HepG2 (cell line): ENCODE data around the gene ZBTB8B. TPM values are rescaled to one million over a fixed set of nuclear protein-coding genes. Genes with fewer than 3 reads are reported as not detected.

ENCODE experiments used
- ATAC-seq: fragments of 200-7000 bp; cut with Tn5 transposase; 3 replicates; pipeline ENCODE4 v1.9.1; 2020; ENCODE audit warnings: mild to moderate bottlenecking, moderate library complexity
- BruUV-seq: library from RNA; stranded (reverse); fragments of 400-500 nt; replicated peaks from 2 replicates; lab custom pipeline; 2021; lab: Mats Ljungman, UMichigan
- CTCF ChIA-PET: fragments of 300-600 bp; formaldehyde crosslinking; extraction: SDS; loops from one replicate; lab custom pipeline; 2021; ENCODE audit warnings: low total read pairs, inconsistent platforms, low intra/inter-chr PET ratio; lab: Yijun Ruan, JAX
- POLR2A ChIA-PET: fragments of 350-600 bp; sonication (Branson Sonifier 250); formaldehyde crosslinking; loops from one replicate; lab custom pipeline; 2020; ENCODE audit warnings: antibody characterized with exemption, inconsistent platforms; lab: Yijun Ruan, JAX
- DNase-seq: peaks from one replicate; pipeline ENCODE4 v3.0.0-alpha.2; 2015; ENCODE audit warnings: low spot score
- FAIRE-seq: peaks from 3 replicates; lab custom pipeline; 2011; peaks lifted over from hg19 to GRCh38; lab: Jason Lieb, UNC
- H2AFZ ChIP-seq: one replicate; pipeline ENCODE4 v1.6.1; 2011; ENCODE audit warnings: low read length, inconsistent platforms
- H3K27ac ChIP-seq: fragments of 300-600 bp; 3 replicates; pipeline ENCODE4 v1.8.0; 2011; ENCODE audit warnings: mixed run types, mild to moderate bottlenecking, mixed read lengths, low read length, inconsistent platforms; ENCODE audit not compliant: insufficient read depth; ENCODE audit errors: extremely low read length
- H3K27me3 ChIP-seq, 2 experiments: fragments of 200-600 bp in 1 of 2; 2 replicates in 1 of 2; 3 replicates in 1 of 2; pipeline versions ENCODE4 v1.6.0 to v1.8.0; 2011; ENCODE audit warnings: low read length in 2 of 2, mild to moderate bottlenecking in 2 of 2, moderate library complexity in 2 of 2, inconsistent platforms in 1 of 2; ENCODE audit not compliant: insufficient read depth in 2 of 2, control insufficient read depth in 1 of 2
- H3K36me3 ChIP-seq, 2 experiments: fragments of 200-600 bp in 1 of 2; replicated peaks in 1 of 2; 2 replicates in 1 of 2; 3 replicates in 1 of 2; pipeline versions ENCODE4 v1.5.1 to v1.8.0; 2011; ENCODE audit warnings: low read length in 2 of 2, inconsistent platforms in 1 of 2; ENCODE audit not compliant: insufficient read depth in 2 of 2, control insufficient read depth in 1 of 2
- H3K4me1 ChIP-seq: 2 replicates; pipeline ENCODE4 v1.5.1; 2012; ENCODE audit warnings: low read length, inconsistent platforms; ENCODE audit not compliant: insufficient read depth
- H3K4me2 ChIP-seq: 2 replicates; pipeline ENCODE4 v1.6.0; 2011; ENCODE audit warnings: low read depth, low read length, inconsistent platforms
- H3K4me3 ChIP-seq, 3 experiments: fragments of 200-600 bp in 1 of 3; sonication (generic), shearing (Covaris generic) in 1 of 3; replicated peaks in 1 of 3; 2 replicates each; pipeline ENCODE4 v1.5.1; 2011 to 2016; ENCODE audit warnings: low read length in 3 of 3, inconsistent platforms in 2 of 3, low read depth in 2 of 3, mild to moderate bottlenecking in 2 of 3, control low read depth in 1 of 3, mixed read lengths in 1 of 3; ENCODE audit not compliant: insufficient read depth in 1 of 3
- H3K79me2 ChIP-seq: one replicate; pipeline ENCODE4 v1.6.1; 2011; ENCODE audit warnings: low read length, inconsistent platforms; ENCODE audit not compliant: insufficient read depth
- H3K9ac ChIP-seq: 2 replicates; pipeline ENCODE4 v1.6.0; 2011; ENCODE audit warnings: mild to moderate bottlenecking, low read depth, low read length, inconsistent platforms; ENCODE audit not compliant: insufficient read depth
- H3K9me3 ChIP-seq: 2 replicates; pipeline ENCODE4 v1.5.1; 2012; ENCODE audit warnings: mild to moderate bottlenecking, low read length
- H4K20me1 ChIP-seq: 2 replicates; pipeline ENCODE4 v1.6.0; 2011; ENCODE audit warnings: inconsistent platforms, mild to moderate bottlenecking, low read length, moderate library complexity; ENCODE audit not compliant: insufficient read depth
- BATF2 ChIP-seq: sonication (generic); formaldehyde crosslinking; IDR thresholded peaks from 2 replicates; pipeline ENCODE4 v1.8.0; 2022; ENCODE audit warnings: mild to moderate bottlenecking, missing genetic modification reagents, moderate library complexity
- CREM ChIP-seq, 2 experiments: sonication (generic) in 1 of 2; formaldehyde crosslinking in 1 of 2; IDR thresholded peaks; 2 replicates each; pipeline versions ENCODE4 v1.4.0 to v1.6.1; 2016 to 2020; ENCODE audit warnings: antibody characterized with exemption in 1 of 2, mild to moderate bottlenecking in 1 of 2, missing genetic modification reagents in 1 of 2
- NR2F6 ChIP-seq, 2 experiments: IDR thresholded peaks; 2 replicates each; pipeline ENCODE4 v1.6.1; 2016; ENCODE audit warnings: antibody characterized with exemption in 1 of 2, mild to moderate bottlenecking in 1 of 2
- PHF8 ChIP-seq: sonication (generic); formaldehyde crosslinking; IDR thresholded peaks from 2 replicates; pipeline ENCODE4 v1.5.0; 2020; ENCODE audit warnings: missing genetic modification reagents
- RBFOX2 ChIP-seq: fragments of 200-400 bp; formaldehyde crosslinking; IDR thresholded peaks from 2 replicates; pipeline ENCODE4 v1.6.1; 2017; ENCODE audit warnings: low read depth, mild to moderate bottlenecking, low read length
- RERE ChIP-seq: IDR thresholded peaks from 2 replicates; pipeline ENCODE4 v1.6.1; 2016; ENCODE audit warnings: low read depth, missing genetic modification reagents, missing compliant biosample characterization
- SMAD1 ChIP-seq: sonication (generic); formaldehyde crosslinking; IDR thresholded peaks from 2 replicates; pipeline ENCODE4 v1.4.0; 2020; ENCODE audit warnings: missing genetic modification reagents, low read depth, mild to moderate bottlenecking, borderline replicate concordance
- TCF12 ChIP-seq, 2 experiments: fragments of 450-650 bp in 1 of 2; sonication (generic) in 1 of 2; formaldehyde crosslinking in 1 of 2; IDR thresholded peaks; 2 replicates each; pipeline versions ENCODE4 v1.6.1 to v1.8.0; 2017 to 2022; ENCODE audit warnings: antibody characterized with exemption in 1 of 2, mild to moderate bottlenecking in 1 of 2, missing genetic modification reagents in 1 of 2, moderate library complexity in 1 of 2
- ZNF841 ChIP-seq: sonication (generic); formaldehyde crosslinking; IDR thresholded peaks from 2 replicates; pipeline ENCODE4 v1.8.1; 2023; ENCODE audit warnings: missing genetic modification reagents, borderline replicate concordance
- WGBS: methylation state at CpG from one replicate; pipeline ENCODE4 v1.1.6; 2017; ENCODE audit warnings: low lambda C conversion rate; 5-methylcytosine and 5-hydroxymethylcytosine counted together
- in situ Hi-C: cut with HindIII; loops from 2 replicates; pipeline ENCODE4 v1.10.0; 2017; ENCODE audit warnings: low pct_unique_long_range_greater_than_20kb; ENCODE audit not compliant: extremely low pct_ligation_motif_present
- intact Hi-C: fragments of 100-400 bp; cut with micrococcal nuclease; formaldehyde crosslinking; loops from one replicate; pipeline ENCODE4 v1.10.0; 2022; ENCODE audit not compliant: unreplicated experiment
- polyA plus RNA-seq, 8 experiments: library from polyadenylated mRNA; depleted of rRNA in 3 of 8; stranded (reverse) in 7 of 8; unstranded in 1 of 8; fragments of >200 nt; fragmentation: Illumina TruSeq in 4 of 8; extraction: Trizol in 4 of 8; gene quantifications; 2 replicates each; pipeline versions ENCODE4 v1.2.1 to v1.2.3, GENCODE V29; 2011 to 2016; ENCODE audit warnings: low read depth in 4 of 8, missing spikeins in 1 of 8, mixed read lengths in 1 of 8; ENCODE audit not compliant: insufficient read depth in 1 of 8
- total RNA-seq, 5 experiments: library from RNA; depleted of rRNA; stranded (reverse); fragments of >200 nt; fragmentation: Illumina TruSeq; extraction: Trizol; gene quantifications; 2 replicates each; pipeline ENCODE4 v1.2.3, GENCODE V29; 2016; ENCODE audit warnings: low read depth in 1 of 5

ZBTB8B gene
- total and polyA plus RNA-seq, 2 of the 13 experiments (the other 11 are each of a cell fraction or from before 2014, with no cell fraction given): under 0.01 to 0.02 TPM

- intact Hi-C loops (no loop called here), in situ Hi-C loops (no loop called here)
- Histone ChIP-seq H3K9me3 (no peaks in the 10 kb centered on the region), H3K4me3 (no peak overlapping the region), H3K9ac (no peak overlapping the region), H3K4me1 (peaks cover 16% of the 10 kb centered on the region), H2AFZ (no peak overlapping the region), H4K20me1 (no peaks in the 10 kb centered on the region), H3K27me3 (peaks cover 3 to 32% of the 10 kb centered on the region in 2 experiments; a peak in 2 of 5 replicates), H3K36me3 (no peaks in the 10 kb centered on the region), H3K27ac (no peak overlapping the region), H3K4me2 (no peak overlapping the region), H3K79me2 (no peaks in the 10 kb centered on the region)
- POLR2A ChIA-PET: no interaction called here
- 40% methylated on average over 4 of the region's 4 CpGs for WGBS
- no peak for TF ChIP-seq RBFOX2
- no peak for TF ChIP-seq ZNF841 (CRISPR knock-in tag)
- no peak for TF ChIP-seq CREM (IDR thresholded peaks at IDR 0.05)
- no peak for TF ChIP-seq CREM (CRISPR knock-in tag; IDR thresholded peaks at IDR 0.05)
- no peak for TF ChIP-seq PHF8
- BruUV-seq: no TSS peak
- CTCF ChIA-PET: no interaction called here
- no peak for FAIRE-seq
- no peak for DNase-seq
- no peak for ATAC-seq
Observed at GRCh38 chr1:32466761-32467160, 1.9 kb downstream of the ZBTB8B start.

- H3K4me2 ChIP-seq: no peak overlapping the region
- intact Hi-C loops (no loop called here), in situ Hi-C loops (no loop called here)
- H3K4me3 ChIP-seq: no peak overlapping the region
- no peaks in the 10 kb centered on the region for H3K9me3 ChIP-seq
- H2AFZ ChIP-seq: no peak overlapping the region
- H3K9ac ChIP-seq: no peak overlapping the region
- H3K4me1 ChIP-seq: peaks cover 16% of the 10 kb centered on the region
- ATAC-seq: no peak
- no TSS peak for BruUV-seq
- FAIRE-seq: no peak
- H3K79me2 ChIP-seq: no peaks in the 10 kb centered on the region
- peaks cover 1 to 26% of the 10 kb centered on the region in 2 experiments; a peak in 3 of 5 replicates for H3K27me3 ChIP-seq
- no peaks in the 10 kb centered on the region for H4K20me1 ChIP-seq
- 67% methylated on average over 8 of the region's 8 CpGs for WGBS
- ChIA-PET POLR2A (no interaction called here), CTCF (no interaction called here)
- H3K36me3 ChIP-seq: no peaks in the 10 kb centered on the region
- DNase-seq: no peak
- no peak overlapping the region for H3K27ac ChIP-seq
- TF ChIP-seq RERE (CRISPR knock-in tag): no peak
- TF ChIP-seq TCF12 (IDR thresholded peaks at IDR 0.05): no peak
- no peak for TF ChIP-seq TCF12 (CRISPR knock-in tag; IDR thresholded peaks at IDR 0.05)
- TF ChIP-seq SMAD1 (CRISPR knock-in tag): no peak
- no peak for TF ChIP-seq BATF2
- no peak for TF ChIP-seq NR2F6 (IDR thresholded peaks at IDR 0.05)
- TF ChIP-seq NR2F6 (CRISPR knock-in tag; IDR thresholded peaks at IDR 0.05): no peak
Observed at GRCh38 chr1:32468791-32469190, 3.9 kb downstream of the ZBTB8B start.
